NCI-H460 (cell line): Measurements from ENCODE around the gene SLC16A3. TPM values are rescaled to one million over a fixed set of nuclear protein-coding genes. Genes with fewer than 3 reads are reported as not detected.

ENCODE experiments used
- DNase-seq: peaks from one replicate; pipeline ENCODE4 v3.0.0-alpha.2; 2016; ENCODE audit warnings: low read depth; ENCODE audit errors: extremely low read depth
- total RNA-seq: library from RNA; depleted of rRNA; stranded (reverse); fragments of >200 nt; shearing (Covaris generic); gene quantifications from 2 replicates; pipeline ENCODE4 v1.2.3, GENCODE V29; 2014; rRNA removed

SLC16A3 gene
- total RNA-seq, 1 experiment from 2014 or later, result 220 TPM

DNA sequence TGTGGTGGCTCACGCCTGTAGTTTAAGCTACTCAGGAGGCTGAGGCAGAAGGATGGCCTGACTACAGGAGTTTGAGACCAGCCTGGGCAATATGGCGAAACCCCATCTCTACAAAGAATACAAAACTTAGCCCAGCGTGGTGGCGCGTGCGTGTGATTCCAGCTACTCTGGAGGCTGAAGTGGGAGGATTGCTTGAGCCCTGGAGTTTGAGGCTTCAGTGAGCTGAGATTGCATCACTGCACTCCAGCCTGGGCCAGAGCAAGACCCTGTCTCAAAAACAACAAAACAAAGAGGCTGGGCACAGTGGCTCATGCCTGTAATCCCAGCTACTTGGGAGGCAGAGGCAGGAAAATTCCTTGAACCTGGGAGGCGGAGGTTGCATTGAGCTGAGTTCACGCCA lies 51.7 kb downstream of the SLC16A3 start:
- DNase-seq, result no peak

DNA sequence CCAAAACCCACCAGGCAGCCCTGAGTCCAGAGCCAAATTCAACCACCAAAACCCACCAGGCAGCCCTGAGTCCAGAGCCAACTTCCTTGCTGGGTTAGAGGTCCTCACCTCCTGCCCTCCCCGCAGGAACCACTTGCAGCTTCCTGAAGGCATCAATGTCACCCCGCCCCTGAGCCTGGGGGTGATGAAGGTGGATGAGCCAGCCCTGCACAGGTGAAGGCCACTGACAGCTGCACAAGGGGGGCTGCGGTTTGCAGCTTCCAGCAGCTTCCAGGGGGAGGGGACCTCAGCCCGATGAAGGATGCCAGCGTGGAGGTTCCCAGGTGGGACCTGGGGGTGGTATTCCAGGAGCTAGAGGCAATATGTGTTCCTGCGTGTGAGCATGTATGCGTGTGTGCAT lies 52.2 kb downstream of the SLC16A3 start:
- DNase-seq, result no peak

DNA sequence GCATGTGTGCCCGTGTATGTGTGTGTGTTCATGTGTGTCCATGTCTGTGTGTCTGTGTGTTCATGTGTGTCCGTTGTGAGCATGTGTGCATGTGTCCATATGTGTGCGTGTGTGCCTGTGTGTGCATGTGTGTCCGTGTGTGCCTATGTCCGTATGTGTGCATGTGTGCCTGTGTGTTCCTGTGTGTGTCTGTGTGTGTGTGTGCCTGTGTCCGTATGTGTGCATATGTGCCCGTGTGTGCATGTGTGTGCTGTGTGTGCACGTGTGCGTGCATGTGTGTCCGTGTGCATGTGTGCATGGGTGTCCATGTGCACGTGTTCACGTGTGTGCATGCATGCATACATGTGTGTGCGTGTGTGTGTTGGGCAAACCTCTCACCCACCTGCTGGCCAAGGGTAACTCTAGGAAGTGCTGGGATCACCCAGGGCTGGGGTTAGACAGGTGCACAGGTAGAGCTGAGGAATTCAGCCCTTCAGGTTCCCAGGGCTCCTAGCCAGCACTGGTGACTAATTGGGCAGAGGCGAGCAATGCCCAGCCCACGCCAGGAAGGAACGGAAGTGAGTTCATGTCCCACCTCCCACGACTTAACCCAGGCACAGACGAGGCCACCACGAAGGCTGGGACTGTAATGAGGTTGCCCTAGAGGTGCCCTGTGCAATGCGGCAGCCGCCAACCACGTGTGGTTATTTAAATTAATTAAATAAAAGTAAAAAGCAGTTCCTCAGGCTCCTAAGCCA lies 52.8 kb downstream of the SLC16A3 start:
- DNase-seq, result no peak

DNA sequence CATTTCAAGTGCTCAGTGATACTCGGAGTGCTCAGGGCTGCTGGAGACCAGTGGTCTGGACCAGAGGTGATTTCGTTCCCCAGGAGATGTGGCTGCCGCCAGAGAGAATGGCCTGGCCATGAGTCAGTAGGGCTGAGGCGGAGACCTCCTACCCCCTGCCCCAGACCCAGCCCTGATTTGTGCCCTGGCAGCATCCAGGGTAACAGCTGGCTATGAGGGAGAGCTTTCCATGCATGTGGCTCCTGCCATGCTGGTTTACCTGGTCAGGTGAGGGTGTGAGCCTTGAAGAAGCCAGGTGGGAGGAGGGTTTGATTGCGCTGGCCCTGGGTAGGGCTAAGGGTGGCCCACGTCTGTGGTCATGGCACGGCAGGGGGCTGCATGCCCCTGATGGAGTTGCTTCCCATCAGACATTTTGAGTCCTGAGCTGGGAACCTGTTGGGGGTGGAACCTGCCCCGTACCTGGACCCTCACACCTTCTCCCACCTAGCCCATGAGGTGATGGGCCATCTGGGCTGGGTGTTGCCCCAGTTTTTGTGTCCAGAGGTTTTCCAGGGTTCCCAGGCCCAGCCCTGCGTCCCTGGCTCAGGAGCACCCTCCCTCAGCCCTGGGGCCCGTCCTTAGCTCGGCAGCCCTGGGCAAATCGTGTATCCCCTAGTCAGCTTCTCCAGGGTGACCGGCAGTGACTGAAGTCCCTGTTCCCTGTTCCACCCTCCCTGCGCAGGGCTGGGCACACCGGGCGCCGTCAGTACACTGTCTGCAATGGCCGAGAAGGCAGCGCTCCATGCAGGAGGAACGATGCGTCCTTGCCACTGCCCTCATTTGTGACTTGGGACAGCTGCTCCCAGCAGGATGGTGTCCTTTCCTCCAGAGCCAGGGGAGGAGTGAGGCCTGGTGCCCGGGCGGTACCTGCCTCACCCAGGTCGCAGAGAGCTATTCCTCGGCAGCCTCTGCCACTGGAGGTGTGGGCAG lies 53.7 kb downstream of the SLC16A3 start:
- DNase-seq, result no peak

DNA sequence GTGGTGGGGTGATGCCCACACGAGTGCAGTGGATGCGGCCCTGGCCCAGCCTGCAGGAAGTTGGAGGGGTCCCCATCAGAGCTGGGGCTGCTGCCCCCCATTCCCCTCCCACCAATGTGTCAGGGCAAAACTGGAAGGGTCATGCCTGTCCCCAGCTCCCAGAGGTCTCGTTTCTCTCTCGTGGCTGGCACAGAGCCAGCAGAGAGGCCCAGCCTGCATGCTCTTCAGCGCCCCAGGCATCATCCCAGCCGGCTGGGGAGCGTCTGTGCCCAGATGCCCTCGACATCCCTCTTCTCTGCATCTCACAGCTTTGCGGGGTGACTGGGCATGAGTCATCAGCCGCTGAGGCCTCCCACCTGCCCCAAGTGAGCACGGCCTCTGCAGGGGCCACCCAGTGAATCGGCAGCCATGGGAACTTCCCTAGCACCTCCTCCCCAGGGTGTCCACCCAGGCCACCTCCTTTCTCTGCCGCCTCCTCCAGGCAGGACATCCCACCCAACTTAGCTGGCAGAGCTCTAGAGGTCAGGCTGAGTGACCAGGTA lies 54.4 kb downstream of the SLC16A3 start:
- no peak for DNase-seq

DNA sequence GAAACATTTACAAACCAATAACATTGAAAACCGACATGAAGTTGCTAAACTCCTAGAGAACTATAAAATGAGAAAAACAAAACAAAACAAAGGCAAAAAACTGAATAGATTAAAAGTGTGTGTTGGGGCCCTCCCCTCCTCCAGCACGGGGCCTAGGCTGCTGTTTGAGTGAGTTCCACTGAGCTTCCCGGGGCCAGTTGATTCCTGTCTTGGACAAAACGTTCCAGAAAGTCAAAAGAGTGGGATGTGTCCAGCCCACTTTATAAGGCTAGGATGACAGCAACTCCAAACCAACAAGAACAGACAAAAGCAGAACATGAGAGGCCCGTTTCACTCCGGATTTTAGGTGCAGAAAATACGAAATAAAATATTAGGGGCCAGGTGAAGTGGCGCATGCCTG lies 56.3 kb downstream of the SLC16A3 start:
- no peak for DNase-seq

DNA sequence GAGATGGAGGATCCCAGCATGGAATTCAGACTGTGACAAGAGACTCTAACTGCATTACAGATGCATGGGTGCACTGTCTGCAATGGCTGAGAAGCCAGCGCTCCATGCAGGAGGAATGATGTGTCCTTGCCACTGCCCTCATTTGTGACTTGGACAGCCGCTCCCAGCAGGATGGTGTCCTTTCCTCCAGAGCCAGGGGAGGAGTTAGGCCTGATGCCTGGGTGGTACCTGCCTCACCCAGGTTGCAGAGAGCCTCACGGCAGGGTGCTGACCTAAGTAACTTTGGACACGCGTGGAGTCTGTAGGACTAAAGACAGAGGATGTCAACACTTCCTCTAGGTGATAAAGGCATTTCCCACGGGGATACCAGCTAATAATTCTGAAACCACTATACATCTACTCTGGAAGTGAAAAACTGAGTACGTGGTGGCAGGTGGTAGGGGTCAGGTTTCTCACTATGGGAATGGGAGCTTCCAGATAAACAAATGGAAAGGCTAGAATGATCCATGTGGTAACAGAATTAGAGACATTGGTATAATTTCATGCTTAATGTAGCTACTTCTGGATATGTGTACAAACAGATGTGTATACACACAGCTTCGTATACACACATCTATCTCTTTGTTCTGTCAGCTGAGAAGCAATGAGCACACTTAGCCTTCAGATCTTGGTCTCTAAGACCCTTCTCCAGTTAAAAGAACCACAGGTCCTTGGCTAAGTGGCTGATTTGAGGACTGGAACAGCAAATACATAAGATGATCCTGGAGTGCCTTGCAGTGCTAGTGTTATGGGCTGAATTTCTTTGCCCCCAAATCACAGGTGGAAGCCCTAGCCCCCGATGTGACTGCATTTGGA lies 58.4 kb downstream of the SLC16A3 start:
- DNase-seq, result no peak

DNA sequence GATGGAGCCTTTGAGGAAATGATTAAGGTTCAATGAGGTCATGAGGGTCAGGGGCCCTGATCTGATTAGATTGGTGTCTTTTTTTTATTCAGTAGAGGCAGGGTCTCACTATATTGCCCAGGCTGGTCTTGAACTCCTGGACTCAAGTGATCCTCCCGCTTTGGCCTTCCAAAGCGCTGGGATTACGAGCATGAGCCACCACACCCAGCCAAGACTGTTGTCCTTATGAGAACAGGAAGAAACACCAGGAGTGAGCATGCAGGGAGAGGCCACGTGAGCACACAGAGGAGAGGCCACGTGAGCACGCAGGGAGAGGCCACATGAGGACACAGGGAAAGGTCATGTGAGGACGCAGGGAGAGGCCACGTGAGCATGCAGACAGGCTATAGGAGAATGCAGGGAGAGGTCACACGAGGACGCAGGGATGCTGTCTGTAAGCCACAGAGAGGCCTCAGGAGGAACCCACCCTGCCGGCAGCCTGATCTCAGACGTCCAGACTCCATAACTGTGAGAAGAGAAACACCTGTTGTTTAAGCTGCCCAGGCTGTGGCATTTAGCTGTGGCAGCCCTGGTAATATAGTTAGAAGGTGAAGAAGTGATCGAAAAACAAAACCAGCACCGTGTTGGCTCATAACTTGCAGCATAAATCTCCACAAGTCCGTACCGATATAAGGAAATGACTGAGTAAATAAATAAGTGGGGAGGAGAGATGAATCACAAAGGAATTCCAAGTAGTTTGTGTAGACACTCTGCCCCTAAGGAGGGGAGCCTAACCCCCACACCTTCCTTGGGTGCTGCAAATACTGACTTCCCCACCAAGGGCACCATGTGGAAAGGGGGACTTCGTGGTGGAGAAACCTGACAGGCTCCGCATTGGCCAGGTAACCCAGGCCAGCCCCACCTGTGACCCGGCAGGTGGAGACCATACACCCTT lies 59.3 kb downstream of the SLC16A3 start:
- DNase-seq, result no peak

Other genes with a start within 250 kb of the SLC16A3 start
- 46.6 and 51.4 TPM in 2 replicates for gene CENPX, start 206.2 kb upstream of the SLC16A3 start, total RNA-seq
- gene LRRC45, start 205.7 kb upstream of the SLC16A3 start, total RNA-seq, result 6.1 and 7.4 TPM in 2 replicates
- 19.0 and 25.5 TPM in 2 replicates for gene RAC3, start 197.4 kb upstream of the SLC16A3 start, total RNA-seq
- gene DCXR, start 191.3 kb upstream of the SLC16A3 start, total RNA-seq, result 42.6 and 44.3 TPM in 2 replicates
- gene RFNG, start 177.2 kb upstream of the SLC16A3 start, total RNA-seq, result 25.5 and 26.5 TPM in 2 replicates
- 100 and 102 TPM in 2 replicates for gene GPS1, start 177.1 kb upstream of the SLC16A3 start, total RNA-seq
- gene DUS1L, start 163.2 kb upstream of the SLC16A3 start, total RNA-seq, result 123 and 176 TPM in 2 replicates
- gene FASN, start 130.8 kb upstream of the SLC16A3 start, total RNA-seq, result 53.8 and 54.7 TPM in 2 replicates
- 21.2 and 21.3 TPM in 2 replicates for gene CCDC57, start 16.2 kb upstream of the SLC16A3 start, total RNA-seq
- 26.6 and 31.6 TPM in 2 replicates for gene CSNK1D, start 44.7 kb downstream of the SLC16A3 start, total RNA-seq
- gene CD7, start 88.6 kb downstream of the SLC16A3 start, total RNA-seq, result 0.32 TPM in 1 of 2 replicates, not detected in the other
- gene SECTM1, start 104.7 kb downstream of the SLC16A3 start, total RNA-seq, result 13.0 and 19.3 TPM in 2 replicates
- gene TEX19, start 130.2 kb downstream of the SLC16A3 start, total RNA-seq, result 0.20 and 0.57 TPM in 2 replicates
- not detected in 2 replicates for gene UTS2R, start 142.7 kb downstream of the SLC16A3 start, total RNA-seq
- gene HEXD, start 189.3 kb downstream of the SLC16A3 start, total RNA-seq, result 8.8 and 14.1 TPM in 2 replicates
- 30.8 and 31.7 TPM in 2 replicates for gene OGFOD3, start 189.5 kb downstream of the SLC16A3 start, total RNA-seq
- gene CYBC1, start 221.7 kb downstream of the SLC16A3 start, total RNA-seq, result 39.5 TPM in 2 replicates
- gene NARF, start 229.7 kb downstream of the SLC16A3 start, total RNA-seq, result 26.6 and 37.7 TPM in 2 replicates